ENCODE measurements around the gene SRGAP1.

SRGAP1 gene

GRCh38 chr12:63882844-63883243 is 38.3 kb downstream of the SRGAP1 start:
- no peak for DNase-seq
- Histone ChIP-seq H3K79me2 (ENCODE audit: low read length) (no peaks in the 10 kb centered on the region), H3K27ac (ENCODE audit: low read length) (no peak overlapping the region)

GRCh38 chr12:63885401-63885800 is 40.9 kb downstream of the SRGAP1 start:
- no peak for DNase-seq
- no peaks in the 10 kb centered on the region for H3F3A ChIP-seq (ENCODE audit: insufficient read depth, low read length)
- TF ChIP-seq EZH2 (optimal IDR thresholded peaks at IDR 0.05; ENCODE audit: low read depth, low read length) = no peak
- TF ChIP-seq CTCF (IDR thresholded peaks at IDR 0.05; ENCODE audit: low read length) = no peak
- TF ChIP-seq EZH2phosphoT487 (IDR thresholded peaks at IDR 0.05; ENCODE audit: low read length) = no peak
- no peak overlapping the region for H2AFZ ChIP-seq (ENCODE audit: low read length)
- no peaks in the 10 kb centered on the region for H3K36me3 ChIP-seq (replicated peaks; ENCODE audit: insufficient read depth, low read length)
- H3K4me2 ChIP-seq (ENCODE audit: low read depth, low read length) = no peak overlapping the region
- no peak overlapping the region for H3K27ac ChIP-seq (ENCODE audit: low read length)
- H3K9ac ChIP-seq (ENCODE audit: low read length) = no peak overlapping the region
- no peak overlapping the region for H3K4me3 ChIP-seq (ENCODE audit: low read length)
- H3K9me2 ChIP-seq (replicated peaks; ENCODE audit: insufficient read depth, low read length) = no peaks in the 10 kb centered on the region
- no peaks in the 10 kb centered on the region for H3K27me3 ChIP-seq (replicated peaks; ENCODE audit: insufficient read depth, low read length)
- H3K9me3 ChIP-seq (replicated peaks; ENCODE audit: insufficient read depth, low read length) = no peaks in the 10 kb centered on the region
- no peaks in the 10 kb centered on the region for H3K79me2 ChIP-seq (ENCODE audit: low read length)
- H3K4me1 ChIP-seq (ENCODE audit: low read length) = no peaks in the 10 kb centered on the region
- H4K20me1 ChIP-seq (ENCODE audit: insufficient read depth, low read length) = no peaks in the 10 kb centered on the region

More at GRCh38 chr12:63882844-63883243, 38.3 kb downstream of the SRGAP1 start:
- no peak overlapping the region for H2AFZ ChIP-seq (ENCODE audit: low read length)
- H3K9ac ChIP-seq (ENCODE audit: low read length) = no peak overlapping the region
- no peaks in the 10 kb centered on the region for H3K36me3 ChIP-seq (replicated peaks; ENCODE audit: insufficient read depth, low read length)
- no peaks in the 10 kb centered on the region for H3K27me3 ChIP-seq (replicated peaks; ENCODE audit: insufficient read depth, low read length)
- H3F3A ChIP-seq (ENCODE audit: insufficient read depth, low read length) = no peaks in the 10 kb centered on the region
- H3K9me2 ChIP-seq (replicated peaks; ENCODE audit: insufficient read depth, low read length) = no peaks in the 10 kb centered on the region
- TF ChIP-seq EZH2 (optimal IDR thresholded peaks at IDR 0.05; ENCODE audit: low read depth, low read length) (no peak), CTCF (IDR thresholded peaks at IDR 0.05; ENCODE audit: low read length) (no peak), EZH2phosphoT487 (IDR thresholded peaks at IDR 0.05; ENCODE audit: low read length) (no peak)
- no peaks in the 10 kb centered on the region for H4K20me1 ChIP-seq (ENCODE audit: insufficient read depth, low read length)
- H3K4me3 ChIP-seq (ENCODE audit: low read length) = no peak overlapping the region
- no peaks in the 10 kb centered on the region for H3K4me1 ChIP-seq (ENCODE audit: low read length)
- no peak overlapping the region for H3K4me2 ChIP-seq (ENCODE audit: low read depth, low read length)
- H3K9me3 ChIP-seq (replicated peaks; ENCODE audit: insufficient read depth, low read length) = no peaks in the 10 kb centered on the region

GRCh38 chr12:63888908-63889635 is 44.6 kb downstream of the SRGAP1 start:
- no peak for DNase-seq
- H3K9ac ChIP-seq (ENCODE audit: low read length) = no peak overlapping the region
- no peaks in the 10 kb centered on the region for H3K79me2 ChIP-seq (ENCODE audit: low read length)
- no peaks in the 10 kb centered on the region for H4K20me1 ChIP-seq (ENCODE audit: insufficient read depth, low read length)
- H3K4me1 ChIP-seq (ENCODE audit: low read length) = no peaks in the 10 kb centered on the region
- no peak overlapping the region for H3K27ac ChIP-seq (ENCODE audit: low read length)
- H3K27me3 ChIP-seq (replicated peaks; ENCODE audit: insufficient read depth, low read length) = no peaks in the 10 kb centered on the region
- H3K9me2 ChIP-seq (replicated peaks; ENCODE audit: insufficient read depth, low read length) = no peaks in the 10 kb centered on the region
- H3K4me3 ChIP-seq (ENCODE audit: low read length) = no peak overlapping the region
- H3F3A ChIP-seq (ENCODE audit: insufficient read depth, low read length) = no peaks in the 10 kb centered on the region
- no peaks in the 10 kb centered on the region for H3K36me3 ChIP-seq (replicated peaks; ENCODE audit: insufficient read depth, low read length)
- H3K9me3 ChIP-seq (replicated peaks; ENCODE audit: insufficient read depth, low read length) = no peaks in the 10 kb centered on the region
- H3K4me2 ChIP-seq (ENCODE audit: low read depth, low read length) = no peak overlapping the region
- TF ChIP-seq EZH2phosphoT487 (IDR thresholded peaks at IDR 0.05; ENCODE audit: low read length) (no peak), CTCF (IDR thresholded peaks at IDR 0.05; ENCODE audit: low read length) (no peak), EZH2 (optimal IDR thresholded peaks at IDR 0.05; ENCODE audit: low read depth, low read length) (no peak)
- no peak overlapping the region for H2AFZ ChIP-seq (ENCODE audit: low read length)
